Caco-2 (cell line): ENCODE data around the gene GYPC. TPM values are rescaled to one million over a fixed set of nuclear protein-coding genes. Genes with fewer than 3 reads are reported as not detected.

Experiments
- BruUV-seq: library from RNA; stranded (reverse); fragments of 400-500 nt; replicated peaks from 2 replicates; lab custom pipeline; 2021; lab: Mats Ljungman, UMichigan
- CTCF ChIA-PET: fragments of 300-600 bp; sonication (Branson Sonifier 250); formaldehyde crosslinking; loops from one replicate; lab custom pipeline; 2022; ENCODE audit warnings: antibody characterized with exemption; lab: Charles Lee
- POLR2A ChIA-PET: fragments of 300-600 bp; sonication (Branson Sonifier 250); formaldehyde crosslinking; loops from one replicate; lab custom pipeline; 2022; ENCODE audit warnings: antibody characterized with exemption; lab: Charles Lee
- DNase-seq, 2 experiments: peaks; one replicate each; pipeline versions ENCODE4 v3.0.0 to v3.0.0-alpha.2; 2020 to 2022
- H3K27me3 ChIP-seq: replicated peaks from 2 replicates; pipeline ENCODE4 v1.6.0; 2011; ENCODE audit warnings: low read length; ENCODE audit not compliant: control insufficient read depth, insufficient read depth
- H3K36me3 ChIP-seq: 2 replicates; pipeline ENCODE4 v1.5.1; 2011; ENCODE audit warnings: low read length; ENCODE audit not compliant: control insufficient read depth, insufficient read depth
- H3K4me1 ChIP-seq: fragments of 250-450 bp; sonication (Bioruptor Pico); 2 replicates; pipeline ENCODE4 v1.5.1; 2020; ENCODE audit warnings: mild to moderate bottlenecking
- H3K4me3 ChIP-seq: 2 replicates; pipeline ENCODE4 v1.5.1; 2011; ENCODE audit warnings: low read depth, mild to moderate bottlenecking, control low read depth, low read length
- H3K9me3 ChIP-seq: fragments of 250-450 bp; sonication (Bioruptor Pico); 2 replicates; pipeline ENCODE4 v1.5.1; 2020; ENCODE audit warnings: mild to moderate bottlenecking, moderate library complexity
- H3K27ac Mint-ChIP-seq: one replicate; pipeline ENCODE4 v1.8.0; 2022; ENCODE audit warnings: mixed read lengths; ENCODE audit not compliant: unreplicated experiment
- H3K27me3 Mint-ChIP-seq: one replicate; pipeline ENCODE4 v1.8.0; 2022; ENCODE audit warnings: mixed read lengths; ENCODE audit not compliant: insufficient read depth, unreplicated experiment
- H3K36me3 Mint-ChIP-seq: one replicate; pipeline ENCODE4 v1.8.0; 2022; ENCODE audit warnings: mild to moderate bottlenecking, mixed read lengths; ENCODE audit not compliant: insufficient read depth, unreplicated experiment
- H3K4me1 Mint-ChIP-seq: one replicate; pipeline ENCODE4 v1.8.0; 2022; ENCODE audit warnings: low read depth, mixed read lengths; ENCODE audit not compliant: unreplicated experiment
- H3K4me3 Mint-ChIP-seq: one replicate; pipeline ENCODE4 v1.8.0; 2022; ENCODE audit warnings: mild to moderate bottlenecking, moderate library complexity, mixed read lengths; ENCODE audit not compliant: unreplicated experiment
- H3K9me3 Mint-ChIP-seq: one replicate; pipeline ENCODE4 v1.8.0; 2022; ENCODE audit warnings: mixed read lengths; ENCODE audit not compliant: unreplicated experiment
- CTCF ChIP-seq, 2 experiments: fragments of 200-600 bp in 1 of 2; IDR thresholded peaks; 1 replicate in 1 of 2; 2 replicates in 1 of 2; pipeline versions ENCODE4 v1.5.1 to v1.8.0; 2011 to 2022; ENCODE audit warnings: antibody characterized with exemption in 1 of 2, control low read depth in 1 of 2, inconsistent platforms in 1 of 2, low read depth in 1 of 2, low read length in 1 of 2, mild to moderate bottlenecking in 1 of 2, moderate library complexity in 1 of 2; ENCODE audit not compliant: insufficient read depth in 1 of 2, severe bottlenecking in 1 of 2, unreplicated experiment in 1 of 2
- intact Hi-C: fragments of 100-400 bp; cut with micrococcal nuclease; formaldehyde crosslinking; loops from one replicate; pipeline ENCODE4 v1.10.0; 2022; ENCODE audit not compliant: unreplicated experiment
- total RNA-seq: library from RNA; stranded (reverse); gene quantifications from 2 replicates; pipeline ENCODE4 v1.2.3, GENCODE V29; 2022

The GYPC gene
- total RNA-seq, 1 experiment from 2014 or later: not detected

GRCh38 chr2:126733795-126734194 is 77.8 kb downstream of the GYPC start:
- intact Hi-C loops: no loop called here
- Mint-ChIP-seq H3K36me3 (no peaks in the 10 kb centered on the region), H3K27ac (no peak overlapping the region), H3K4me3 (no peak overlapping the region), H3K4me1 (no peaks in the 10 kb centered on the region), H3K27me3 (peaks cover 19% of the 10 kb centered on the region), H3K9me3 (peaks cover 13% of the 10 kb centered on the region)
- no peak for DNase-seq
- no peak for TF ChIP-seq CTCF (IDR thresholded peaks at IDR 0.05; ENCODE audit: insufficient read depth in 1 of 2, low read depth in 1 of 2, low read length in 1 of 2, severe bottlenecking in 1 of 2, unreplicated experiment in 1 of 2)
- Histone ChIP-seq H3K36me3 (no peaks in the 10 kb centered on the region), H3K4me3 (no peak overlapping the region), H3K4me1 (no peaks in the 10 kb centered on the region), H3K9me3 (no peaks in the 10 kb centered on the region), H3K27me3 (no peaks in the 10 kb centered on the region)
- ChIA-PET POLR2A (no interaction called here), CTCF (no interaction called here)
- BruUV-seq: no TSS peak

DNA sequence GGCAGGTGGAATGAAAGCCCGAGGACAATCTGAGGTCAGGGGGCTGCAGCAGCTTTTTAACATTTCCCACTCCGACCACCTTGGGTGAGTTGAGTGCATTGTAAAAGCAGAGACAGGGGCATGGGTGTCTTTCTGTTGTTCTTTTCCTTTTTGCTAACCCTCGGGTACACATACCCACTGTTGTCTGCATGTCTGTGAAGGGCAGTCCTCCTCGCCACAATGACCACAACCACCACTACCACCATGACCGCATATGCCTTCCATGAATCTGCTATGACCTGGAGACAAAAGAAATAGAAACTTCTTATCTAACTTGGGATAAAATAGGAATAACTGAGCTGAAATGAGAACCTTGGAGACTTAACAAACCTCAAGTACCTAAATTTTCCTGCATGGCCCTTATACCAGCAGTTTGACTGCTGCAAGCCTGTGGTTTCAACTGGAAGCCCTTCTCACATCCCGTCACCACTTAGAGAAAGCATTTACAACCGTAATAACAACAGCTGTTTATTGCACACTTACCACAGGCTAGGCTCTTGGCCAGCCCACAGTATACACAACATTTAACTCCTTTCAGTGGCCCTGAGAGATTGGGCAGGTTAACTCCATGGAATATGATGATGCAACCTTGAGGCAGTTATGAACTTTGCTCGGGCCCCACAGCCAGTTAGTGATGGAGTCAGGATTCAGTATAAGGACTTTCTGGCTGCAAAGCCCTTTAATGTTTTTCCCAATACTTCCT is 80.3 kb downstream of the GYPC start:
- intact Hi-C loops: no loop called here
- CTCF ChIA-PET: interaction anchor here (0.5 kb wide), 1 partner anchor 319 kb away, joined by 5 read pairs; no protein-coding TSS in a partner anchor
- TF ChIP-seq CTCF (IDR thresholded peaks at IDR 0.05; ENCODE audit: insufficient read depth in 1 of 2, low read depth in 1 of 2, low read length in 1 of 2, severe bottlenecking in 1 of 2, unreplicated experiment in 1 of 2): no peak
- Histone ChIP-seq H3K9me3 (0 out of 2 replicates have a peak, but pooled peaks cover 4% of the 10 kb centered on the region), H3K36me3 (no peaks in the 10 kb centered on the region), H3K27me3 (no peaks in the 10 kb centered on the region), H3K4me3 (no peak overlapping the region), H3K4me1 (no peaks in the 10 kb centered on the region)
- H3K27me3 Mint-ChIP-seq: peaks cover 19% of the 10 kb centered on the region
- H3K36me3 Mint-ChIP-seq: no peaks in the 10 kb centered on the region
- no TSS peak for BruUV-seq
- H3K27ac Mint-ChIP-seq: no peak overlapping the region
- H3K9me3 Mint-ChIP-seq: peaks cover 13% of the 10 kb centered on the region
- no peak for DNase-seq
- no peak overlapping the region for H3K4me3 Mint-ChIP-seq
- POLR2A ChIA-PET: no interaction called here
- H3K4me1 Mint-ChIP-seq: no peaks in the 10 kb centered on the region

DNA sequence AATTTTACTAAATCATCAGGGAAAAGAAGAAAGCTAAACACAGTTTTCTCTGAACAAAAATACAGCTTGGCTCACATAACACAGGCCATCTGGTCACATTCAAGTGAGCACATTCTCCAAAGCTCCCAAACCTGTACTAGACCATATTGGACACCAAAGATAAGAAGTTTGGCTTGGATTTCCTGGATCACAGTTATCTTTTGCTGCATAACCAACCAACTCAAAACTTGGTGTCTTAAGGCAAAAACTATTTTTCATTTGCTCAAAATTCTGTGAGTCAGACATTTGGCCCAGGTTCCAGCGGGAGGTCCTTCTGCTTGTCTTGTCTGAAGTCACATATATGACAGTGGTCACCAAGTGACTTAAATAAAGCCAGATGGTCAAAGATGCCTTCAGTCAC is 83.2 kb downstream of the GYPC start:
- no TSS peak for BruUV-seq
- Histone ChIP-seq H3K4me3 (no peak overlapping the region), H3K9me3 (peaks cover 4% of the 10 kb centered on the region; the same call in 1 of the 2 replicates), H3K4me1 (no peaks in the 10 kb centered on the region), H3K36me3 (no peaks in the 10 kb centered on the region), H3K27me3 (no peaks in the 10 kb centered on the region)
- H3K36me3 Mint-ChIP-seq: no peaks in the 10 kb centered on the region
- no peaks in the 10 kb centered on the region for H3K4me1 Mint-ChIP-seq
- no peak for DNase-seq
- no peak for TF ChIP-seq CTCF (IDR thresholded peaks at IDR 0.05; ENCODE audit: insufficient read depth in 1 of 2, low read depth in 1 of 2, low read length in 1 of 2, severe bottlenecking in 1 of 2, unreplicated experiment in 1 of 2)
- POLR2A ChIA-PET: no interaction called here
- intact Hi-C loops: no loop called here
- peaks cover 5% of the 10 kb centered on the region for H3K27me3 Mint-ChIP-seq
- H3K27ac Mint-ChIP-seq: no peak overlapping the region
- H3K4me3 Mint-ChIP-seq: no peak overlapping the region
- H3K9me3 Mint-ChIP-seq: peaks cover 33% of the 10 kb centered on the region
- CTCF ChIA-PET: no interaction called here
